GM19397 (cell line): ENCODE results near the gene IFNGR2.
"Not testable (repeated sequence)": the region's sequence is repeated elsewhere in the genome, so short reads cannot be mapped to it uniquely, and the experiment has no call there.

Experiments used
- ATAC-seq: cut with Tn5 transposase; IDR thresholded peaks from one replicate; pipeline ENCODE4 v1.9.1; 2021; ENCODE audit warnings: mild to moderate bottlenecking, moderate library complexity; ENCODE audit not compliant: unreplicated experiment

Gene IFNGR2

GRCh38 chr21:33375101-33375644 is 28.0 kb upstream of the IFNGR2 start:
- no peak for ATAC-seq

GRCh38 chr21:33377221-33377920 is 25.8 kb upstream of the IFNGR2 start:
- ATAC-seq: no peak

- no peak for ATAC-seq
These were observed 25.1 kb upstream of the IFNGR2 start for GRCh38 chr21:33378081-33378480.

- not testable (repeated sequence) for ATAC-seq
These were observed 23.3 kb upstream of the IFNGR2 start for GRCh38 chr21:33379934-33380333.

DNA sequence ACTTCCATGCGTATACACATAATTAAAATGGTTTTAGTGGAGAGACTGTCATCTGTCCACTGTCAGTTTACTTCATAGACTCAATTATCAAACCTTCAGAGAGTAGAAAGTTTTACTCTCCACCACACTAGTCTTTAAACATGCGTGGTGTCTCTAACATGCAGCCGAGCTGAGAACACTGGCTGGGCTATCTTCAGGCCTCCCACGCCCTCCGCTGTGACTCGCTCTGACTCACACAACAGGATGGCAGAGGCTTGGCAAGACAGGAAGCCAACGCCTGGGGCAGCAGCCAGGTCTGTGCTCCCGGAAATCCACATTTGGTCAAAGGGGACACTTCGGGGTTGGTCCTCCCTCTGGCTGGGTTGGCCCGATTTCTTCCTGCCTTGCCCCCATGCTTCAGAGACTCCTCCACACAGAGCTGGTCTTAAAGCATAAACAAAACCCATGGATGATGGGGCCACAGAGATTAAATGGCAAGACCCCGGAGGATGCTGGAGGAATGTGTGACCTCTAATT is 22.7 kb upstream of the IFNGR2 start:
- peak; percentile 47 for ATAC-seq

- ATAC-seq: not testable (repeated sequence)
These were observed 21.8 kb upstream of the IFNGR2 start for GRCh38 chr21:33381381-33381780.

DNA sequence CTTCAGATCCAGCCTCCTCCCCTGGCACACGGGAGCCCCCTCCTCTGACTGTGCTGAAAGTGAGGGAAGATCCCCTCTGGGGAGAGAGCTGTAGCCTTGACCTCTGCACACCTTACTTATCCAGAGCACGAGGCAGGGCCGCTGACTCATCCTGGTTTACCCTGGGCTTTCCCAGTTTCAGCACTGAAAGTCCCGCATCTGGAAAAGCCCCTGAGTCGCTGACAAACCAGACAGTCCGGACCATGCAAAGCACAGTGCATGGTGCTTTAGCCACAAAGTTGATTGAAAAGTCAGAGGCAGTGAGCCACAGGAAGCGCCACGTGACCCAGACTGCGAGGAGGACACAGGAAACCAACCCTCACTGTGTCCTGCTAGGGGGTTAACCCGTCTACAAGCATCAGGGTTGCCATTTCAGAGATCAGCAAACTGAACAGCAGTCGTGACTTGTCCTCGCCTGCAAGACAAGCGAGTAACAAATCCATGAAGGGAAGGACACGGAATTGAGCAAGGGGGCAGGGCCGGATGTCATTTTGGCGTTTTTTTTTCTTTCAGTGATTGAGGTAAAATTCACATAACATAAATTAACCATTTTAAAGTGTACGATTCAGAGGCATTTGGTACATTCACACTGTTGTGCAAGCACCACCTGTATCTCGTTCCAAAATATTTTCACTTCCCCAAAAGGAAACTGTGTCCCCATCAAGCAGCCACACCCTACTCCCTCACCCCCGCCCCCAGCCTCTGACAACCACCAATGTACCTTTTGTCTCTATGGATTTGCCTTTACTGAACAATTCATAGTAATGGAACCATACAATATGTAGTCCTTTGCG is 19.9 kb upstream of the IFNGR2 start:
- ATAC-seq: peak; percentile 84

GRCh38 chr21:33384841-33385331 is 18.3 kb upstream of the IFNGR2 start:
- no peak for ATAC-seq

- no peak for ATAC-seq
These were observed 16.9 kb upstream of the IFNGR2 start for GRCh38 chr21:33386222-33386784.

DNA sequence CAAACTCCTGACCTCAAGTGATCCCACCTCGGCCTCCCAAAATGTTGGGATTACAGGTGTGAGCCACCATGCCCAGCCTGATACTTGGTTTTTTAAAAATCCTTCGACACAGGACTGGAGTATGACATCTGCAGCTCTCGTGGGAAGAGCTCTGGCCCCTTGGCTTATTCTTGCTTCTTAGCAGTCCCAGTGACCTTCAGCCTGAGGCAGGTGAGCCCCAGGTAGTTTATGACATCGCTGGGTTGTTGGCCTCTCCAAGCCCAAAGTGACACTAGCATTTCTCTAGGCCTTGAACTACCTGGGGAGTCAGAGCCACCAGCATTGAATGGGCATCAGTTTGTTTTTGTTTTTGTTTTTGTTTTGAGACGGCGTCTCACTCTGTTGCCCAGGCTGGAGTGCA is 15.9 kb upstream of the IFNGR2 start:
- no peak for ATAC-seq

- ATAC-seq: no peak
These were observed 15.0 kb upstream of the IFNGR2 start for GRCh38 chr21:33388188-33388587.

DNA sequence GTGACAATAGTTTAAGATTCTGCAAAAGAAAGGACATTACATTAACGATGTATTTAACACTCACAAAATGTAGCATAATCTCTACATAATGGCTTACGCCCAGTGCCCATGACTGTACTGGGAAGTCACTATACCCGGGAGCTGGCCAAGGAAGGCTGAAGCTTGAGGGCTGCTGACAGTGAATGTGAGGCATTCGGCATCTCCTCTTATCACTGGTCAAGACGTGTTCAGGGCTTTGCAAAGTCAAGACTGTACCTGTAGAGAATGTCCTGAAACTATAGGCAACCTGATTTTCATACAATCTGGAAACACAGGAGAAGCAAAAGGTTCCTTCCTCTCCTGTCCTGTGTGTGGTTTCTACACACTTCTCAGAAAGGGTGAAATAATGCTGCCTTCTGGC is 12.7 kb upstream of the IFNGR2 start:
- ATAC-seq: no peak

GRCh38 chr21:33391656-33392055 is 11.6 kb upstream of the IFNGR2 start:
- no peak for ATAC-seq

DNA sequence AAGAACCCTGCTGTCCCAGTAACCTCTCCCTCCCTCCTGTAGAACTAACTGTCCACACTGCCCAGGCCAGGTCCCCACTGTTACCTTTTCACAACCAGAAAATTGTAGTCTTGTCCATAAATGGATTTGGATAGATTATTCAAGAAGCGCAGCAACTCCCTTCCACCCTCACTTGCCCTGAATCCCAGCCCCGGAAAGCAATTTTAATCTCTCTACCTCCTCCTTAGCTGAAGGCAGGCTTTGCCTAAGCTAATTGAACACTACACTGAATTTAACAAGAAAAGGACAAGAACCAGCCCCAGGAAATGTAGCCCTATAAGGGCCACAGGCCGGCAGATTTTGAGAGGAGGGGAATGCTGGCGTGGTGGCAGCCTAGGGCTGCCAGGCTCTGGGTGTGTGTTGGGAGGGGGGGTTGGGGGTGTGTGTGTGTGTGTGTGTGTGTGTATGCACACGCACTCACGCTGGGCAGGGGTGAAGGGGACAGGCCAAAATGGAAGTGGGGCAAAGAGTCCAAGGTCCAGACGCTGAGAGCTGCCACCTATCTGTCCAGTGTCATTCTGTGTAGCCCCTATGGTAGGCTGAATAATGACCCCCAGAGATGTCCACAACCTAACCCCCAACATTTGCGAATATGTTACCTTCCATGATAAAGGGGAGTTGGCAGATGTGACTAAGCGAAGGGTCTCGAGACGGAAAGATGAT is 10.8 kb upstream of the IFNGR2 start:
- no peak for ATAC-seq

DNA sequence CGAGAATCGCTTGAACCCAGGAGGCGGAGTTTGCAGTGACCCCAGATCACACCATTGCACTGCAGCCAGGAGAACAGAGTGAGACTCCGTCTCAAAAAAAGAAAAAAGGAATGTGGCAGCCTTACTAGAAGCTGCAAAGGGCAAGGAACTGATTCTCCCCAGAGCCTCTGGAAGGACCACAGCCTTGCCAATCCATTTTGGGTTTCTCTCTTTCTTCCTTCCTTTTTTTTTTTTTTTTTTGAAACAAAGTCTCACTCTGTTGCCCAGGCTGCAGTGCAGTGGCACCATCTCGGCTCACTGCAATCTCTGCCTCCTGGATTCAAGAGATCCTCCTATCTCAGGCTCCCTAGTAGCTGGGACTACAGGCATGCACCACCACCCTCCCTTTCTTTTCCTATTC is 9.9 kb upstream of the IFNGR2 start:
- ATAC-seq: no peak

GRCh38 chr21:33394260-33394659 is 9.0 kb upstream of the IFNGR2 start:
- ATAC-seq: no peak

GRCh38 chr21:33395891-33396331 is 7.3 kb upstream of the IFNGR2 start:
- no peak for ATAC-seq

DNA sequence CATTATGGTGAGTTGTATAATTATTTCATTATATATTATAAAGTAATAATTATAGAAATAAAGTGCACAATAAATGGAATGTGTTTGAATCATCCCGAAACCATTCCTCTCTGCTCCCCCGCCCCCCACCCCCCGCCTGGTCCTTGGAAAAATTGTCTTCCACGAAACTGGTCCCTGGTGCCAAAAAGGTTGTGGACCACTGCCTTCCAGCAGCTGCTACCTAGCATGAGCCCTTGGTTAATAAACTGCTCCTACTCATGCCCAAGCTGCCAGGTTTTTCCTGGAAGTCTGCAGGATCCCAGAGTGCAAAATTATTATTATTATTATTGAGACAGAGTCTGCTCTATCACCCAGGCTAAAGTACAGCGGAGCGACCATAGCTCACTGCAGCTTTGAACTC is 6.8 kb upstream of the IFNGR2 start:
- no peak for ATAC-seq

GRCh38 chr21:33396951-33397350 is 6.3 kb upstream of the IFNGR2 start:
- no peak for ATAC-seq

- no peak for ATAC-seq
These were observed 5.5 kb upstream of the IFNGR2 start for GRCh38 chr21:33397717-33398116.

- ATAC-seq: no peak
These were observed 4.9 kb upstream of the IFNGR2 start for GRCh38 chr21:33398361-33398760.
